Daoy (cell line): Measurements from ENCODE around the gene RAP2B. TPM values are rescaled to one million over a fixed set of nuclear protein-coding genes. Genes with fewer than 3 reads are reported as not detected.
"Not testable (repeated sequence)": the region's sequence is repeated elsewhere in the genome, so short reads cannot be mapped to it uniquely, and the experiment has no call there.

Source experiments
- DNase-seq: peaks from one replicate; pipeline ENCODE4 v3.0.0-alpha.2; 2015; ENCODE audit warnings: low read depth
- total RNA-seq: library from RNA; depleted of rRNA; stranded (reverse); fragments of >200 nt; shearing (Covaris generic); gene quantifications from 2 replicates; pipeline ENCODE4 v1.2.3, GENCODE V29; 2014

The RAP2B gene
- total RNA-seq, 1 experiment from 2014 or later, result 12.2 TPM

- DNase-seq, result not testable (repeated sequence)
Observed at GRCh38 chr3:153193786-153194476, 31.9 kb downstream of the RAP2B start.

DNA sequence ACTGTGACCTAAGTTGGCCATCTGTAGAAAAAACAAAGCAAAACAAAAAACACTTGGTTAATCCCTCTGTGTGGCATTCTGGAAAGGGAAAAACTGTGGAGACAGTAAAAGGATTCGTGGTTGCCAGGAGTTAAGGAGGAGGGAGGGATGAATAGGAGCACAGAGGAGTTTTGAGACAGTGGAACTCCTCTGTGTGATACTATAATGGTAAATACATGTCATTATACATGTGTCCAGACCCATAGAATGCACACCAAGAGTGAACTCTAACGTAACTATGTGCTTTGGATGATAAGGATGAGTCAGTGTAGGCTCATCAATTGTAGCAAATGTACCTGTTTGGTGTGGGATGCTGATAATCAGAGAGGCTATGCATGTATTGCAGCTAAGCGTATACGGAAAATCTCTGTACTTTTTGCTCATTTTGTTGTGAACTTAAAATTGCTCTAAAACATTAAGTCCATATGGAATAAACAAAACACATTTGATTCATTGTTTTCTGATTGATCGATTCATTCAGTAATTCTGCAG, 33.4 kb downstream of the RAP2B start:
- DNase-seq, result no peak

DNA sequence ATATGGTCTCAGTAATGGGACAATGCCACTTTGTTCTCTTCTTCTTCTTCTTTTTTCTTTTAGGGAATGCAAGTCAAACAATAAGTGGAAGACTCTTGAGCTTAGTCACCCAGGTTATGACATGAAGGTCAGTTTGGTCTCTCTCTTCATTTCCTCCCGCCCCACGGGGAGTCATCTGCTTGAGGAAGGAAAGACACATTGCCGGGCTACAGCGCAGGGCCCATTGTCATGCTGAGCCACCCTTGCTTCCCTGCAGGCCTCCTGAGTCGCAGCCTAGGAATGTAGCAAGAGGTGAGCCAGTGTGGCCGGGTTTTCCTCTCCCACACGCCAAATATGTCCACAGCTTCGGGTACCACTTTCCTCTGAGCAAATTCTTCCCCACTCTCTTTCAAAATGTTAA, 47.6 kb downstream of the RAP2B start:
- DNase-seq, result peak; percentile 75

DNA sequence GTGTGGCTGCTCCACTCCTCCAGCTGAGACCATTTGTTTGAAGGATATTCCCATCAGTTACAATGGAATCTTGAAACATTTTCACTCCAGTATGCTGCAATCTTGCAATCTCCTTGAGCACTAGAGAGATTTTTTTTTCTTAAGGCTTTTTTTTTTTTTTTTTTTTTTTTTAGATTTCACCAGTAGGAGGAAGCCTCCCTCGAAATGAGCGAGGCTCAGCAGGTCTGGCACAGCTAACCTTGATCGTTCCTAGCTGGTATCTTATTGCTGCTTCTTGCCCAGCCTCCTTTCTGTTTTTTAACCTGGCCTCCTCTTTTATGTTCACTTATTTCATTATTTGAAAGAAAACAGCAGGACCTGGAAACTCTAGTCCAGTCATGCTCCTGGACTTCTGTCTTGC, 48.1 kb downstream of the RAP2B start:
- peak; percentile 3 for DNase-seq

DNA sequence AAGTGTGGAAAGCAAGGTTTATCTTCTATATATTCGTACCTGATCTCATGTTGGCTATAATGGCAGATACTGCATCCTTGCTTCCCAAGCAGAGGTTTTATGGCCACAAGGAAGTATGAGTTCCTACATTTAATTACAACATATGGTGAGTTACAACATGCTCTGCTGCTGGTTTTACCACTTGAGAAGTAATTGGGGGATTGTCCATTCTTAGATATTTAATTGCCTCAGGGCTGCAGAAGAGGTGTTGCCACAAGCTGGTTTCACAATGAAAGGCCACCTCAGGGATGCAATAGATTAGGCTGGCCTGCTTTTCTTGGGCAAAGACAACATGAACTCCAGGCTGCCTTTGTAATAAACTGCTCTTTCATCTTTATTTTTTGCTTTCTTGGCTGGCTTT, 48.6 kb downstream of the RAP2B start:
- no peak for DNase-seq

DNA sequence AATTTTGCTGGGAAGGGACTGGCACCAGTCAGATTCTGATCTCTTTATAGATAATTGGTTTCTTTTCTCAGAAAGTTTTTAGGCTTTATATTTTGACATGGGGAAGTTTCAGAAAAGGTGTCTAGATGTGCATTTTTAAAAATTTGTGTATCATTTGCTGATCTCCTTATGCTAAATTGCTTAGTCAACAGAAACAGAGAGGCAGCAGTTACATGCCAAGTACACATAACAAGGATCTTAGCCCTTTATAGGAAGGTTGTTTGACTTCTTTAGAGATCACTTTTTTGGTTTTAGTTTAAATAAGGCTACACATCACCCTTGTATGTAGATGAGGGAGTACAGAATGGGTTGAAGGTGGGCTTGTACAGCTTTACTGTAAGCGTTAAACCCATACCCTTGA, 53.5 kb downstream of the RAP2B start:
- no peak for DNase-seq

DNA sequence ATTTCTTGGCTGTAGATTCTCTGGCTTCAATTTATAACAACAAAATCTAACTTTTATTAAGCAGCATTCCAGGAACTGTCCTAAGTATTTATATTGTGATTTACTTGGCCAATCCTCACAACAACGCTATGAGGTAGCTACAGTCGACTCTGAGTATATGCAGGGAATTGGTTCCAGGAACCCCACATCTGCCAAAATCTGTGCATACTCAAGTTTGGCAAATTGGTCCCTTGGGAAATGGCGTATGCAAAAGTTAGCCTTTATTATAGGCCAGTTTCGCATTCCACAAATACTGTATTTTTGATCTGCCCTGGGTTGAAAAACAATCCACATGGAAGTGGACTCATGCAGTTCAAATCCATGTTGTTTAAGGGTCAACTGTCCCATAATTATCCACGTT, 53.9 kb downstream of the RAP2B start:
- no peak for DNase-seq

DNA sequence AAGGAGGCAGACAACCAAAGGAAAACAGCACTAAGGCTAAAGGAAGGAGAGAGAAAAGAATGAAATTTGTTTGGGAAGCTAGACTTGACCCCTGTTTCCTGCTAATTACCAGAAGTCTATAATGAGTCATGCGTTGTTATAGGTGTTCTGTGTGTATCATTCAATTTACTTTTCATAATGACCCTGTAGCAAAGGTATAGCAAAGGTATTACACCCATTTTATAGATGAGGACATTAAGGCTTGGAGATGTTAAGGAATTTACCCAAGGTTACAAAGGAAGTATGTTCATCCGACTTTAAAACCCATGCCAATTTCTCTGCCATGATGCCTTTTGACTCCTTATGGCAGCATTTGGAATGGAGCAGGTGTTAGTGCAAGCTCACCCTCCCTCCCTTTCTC, 54.9 kb downstream of the RAP2B start:
- no peak for DNase-seq

GRCh38 chr3:153219146-153219545, 57.1 kb downstream of the RAP2B start:
- DNase-seq, result no peak
